HL-60 (cell line): ENCODE results near the gene WDR31.
A peak's percentile ranks its signal among the peaks of the same experiment; 100 is the strongest.

Source experiments
- DNase-seq, 2 experiments: peaks; one replicate each; pipeline ENCODE4 v3.0.0-alpha.2; 2010 to 2020; ENCODE audit warnings: low read depth in 1 of 2, low spot score in 1 of 2
- H3K27ac ChIP-seq: fragments of 250-450 bp; sonication (Bioruptor Pico); replicated peaks from 2 replicates; pipeline ENCODE4 v1.5.1; 2020; ENCODE audit warnings: mild to moderate bottlenecking, moderate library complexity
- H3K27me3 ChIP-seq: fragments of 250-450 bp; sonication (Bioruptor Pico); 2 replicates; pipeline ENCODE4 v1.5.1; 2021; ENCODE audit warnings: mild to moderate bottlenecking, moderate library complexity; ENCODE audit not compliant: insufficient read depth, poor library complexity, severe bottlenecking
- H3K4me3 ChIP-seq: replicated peaks from 2 replicates; pipeline ENCODE4 v1.5.1; 2011; ENCODE audit warnings: mild to moderate bottlenecking, control low read depth, low read length; ENCODE audit not compliant: insufficient read depth
- CTCF ChIP-seq: IDR thresholded peaks from one replicate; pipeline ENCODE4 v1.5.1; 2011; ENCODE audit warnings: low read length, control low read depth, inconsistent platforms; ENCODE audit not compliant: insufficient read depth
- GABPA ChIP-seq: IDR thresholded peaks from 2 replicates; pipeline ENCODE4 v1.6.1; 2012; ENCODE audit warnings: low read depth
- POLR2AphosphoS5 ChIP-seq: IDR thresholded peaks from 2 replicates; pipeline ENCODE4 v1.6.1; 2012; ENCODE audit warnings: low read depth
- REST ChIP-seq: IDR thresholded peaks from 2 replicates; pipeline ENCODE4 v1.6.1; 2012; ENCODE audit warnings: low read depth; ENCODE audit not compliant: insufficient replicate concordance
- SPI1 ChIP-seq: IDR thresholded peaks from 2 replicates; pipeline ENCODE4 v1.6.1; 2012; ENCODE audit warnings: low read depth, mild to moderate bottlenecking, borderline replicate concordance

The WDR31 gene

GRCh38 chr9:113345671-113346070 is 5.6 kb upstream of the WDR31 start:
- H3K27ac ChIP-seq: no peak overlapping the region
- no peaks in the 10 kb centered on the region for H3K27me3 ChIP-seq
- H3K4me3 ChIP-seq: no peak overlapping the region
- TF ChIP-seq CTCF (no peak), GABPA (no peak), SPI1 (no peak), POLR2AphosphoS5 (no peak), REST (no peak)
- DNase-seq: no peak

- DNase-seq: no peak
- no peaks in the 10 kb centered on the region for H3K27me3 ChIP-seq
- no peak overlapping the region for H3K4me3 ChIP-seq
- H3K27ac ChIP-seq: no peak overlapping the region
- TF ChIP-seq CTCF: no peak
- TF ChIP-seq REST: no peak
- no peak for TF ChIP-seq POLR2AphosphoS5
- no peak for TF ChIP-seq SPI1
- no peak for TF ChIP-seq GABPA
These were observed 5.1 kb upstream of the WDR31 start for GRCh38 chr9:113345190-113345589.

GRCh38 chr9:113343732-113344231 is 3.7 kb upstream of the WDR31 start:
- no peak for TF ChIP-seq GABPA
- TF ChIP-seq CTCF: no peak
- no peak for TF ChIP-seq REST
- no peak for TF ChIP-seq POLR2AphosphoS5
- TF ChIP-seq SPI1: no peak
- Histone ChIP-seq H3K27me3 (no peaks in the 10 kb centered on the region), H3K27ac (peak overlapping the region; percentile 19), H3K4me3 (no peak overlapping the region)
- DNase-seq: peak in 1 of 2 experiments; percentile 66
